HL-60 (cell line): ENCODE data around the gene ANAPC4.

Source experiments
- CTCF ChIP-seq: IDR thresholded peaks from one replicate; pipeline ENCODE4 v1.5.1; 2011; ENCODE audit warnings: low read length, control low read depth, inconsistent platforms; ENCODE audit not compliant: insufficient read depth
- GABPA ChIP-seq: IDR thresholded peaks from 2 replicates; pipeline ENCODE4 v1.6.1; 2012; ENCODE audit warnings: low read depth
- REST ChIP-seq: IDR thresholded peaks from 2 replicates; pipeline ENCODE4 v1.6.1; 2012; ENCODE audit warnings: low read depth; ENCODE audit not compliant: insufficient replicate concordance
- SPI1 ChIP-seq: IDR thresholded peaks from 2 replicates; pipeline ENCODE4 v1.6.1; 2012; ENCODE audit warnings: low read depth, mild to moderate bottlenecking, borderline replicate concordance

GRCh38 chr4:25443851-25444250, 66.8 kb downstream of the ANAPC4 start:
- no peak for TF ChIP-seq CTCF
- TF ChIP-seq GABPA = no peak
- TF ChIP-seq SPI1 = no peak
- TF ChIP-seq REST = no peak
